GM19351 (cell line): Measurements from ENCODE around the gene CCBE1.
"Not testable (repeated sequence)": the region's sequence is repeated elsewhere in the genome, so short reads cannot be mapped to it uniquely, and the experiment has no call there.

Source experiments
- ATAC-seq: cut with Tn5 transposase; IDR thresholded peaks from one replicate; pipeline ENCODE4 v1.9.1; 2021; ENCODE audit warnings: mild to moderate bottlenecking, moderate library complexity; ENCODE audit not compliant: unreplicated experiment

CCBE1 gene

DNA sequence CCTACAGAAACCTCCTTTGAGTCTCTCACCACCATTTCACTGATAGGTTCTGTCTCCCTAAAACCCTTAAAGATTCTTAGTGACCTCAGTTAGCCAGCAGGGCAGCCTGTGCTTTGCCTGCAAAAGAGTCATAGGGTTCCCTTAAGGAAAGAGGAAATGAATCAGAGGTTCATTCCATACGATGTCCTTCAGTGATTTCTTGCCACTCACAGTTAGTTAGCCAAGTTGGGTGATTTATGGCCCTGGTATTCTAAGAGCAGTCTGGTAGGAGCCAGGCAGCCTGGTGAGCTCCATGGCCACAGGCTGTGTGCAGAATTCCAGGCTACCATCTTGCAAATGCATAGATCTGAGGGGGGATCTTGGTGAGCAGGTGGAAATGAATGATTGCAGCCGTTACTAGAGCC lies 18.7 kb upstream of the CCBE1 start:
- ATAC-seq = no peak

DNA sequence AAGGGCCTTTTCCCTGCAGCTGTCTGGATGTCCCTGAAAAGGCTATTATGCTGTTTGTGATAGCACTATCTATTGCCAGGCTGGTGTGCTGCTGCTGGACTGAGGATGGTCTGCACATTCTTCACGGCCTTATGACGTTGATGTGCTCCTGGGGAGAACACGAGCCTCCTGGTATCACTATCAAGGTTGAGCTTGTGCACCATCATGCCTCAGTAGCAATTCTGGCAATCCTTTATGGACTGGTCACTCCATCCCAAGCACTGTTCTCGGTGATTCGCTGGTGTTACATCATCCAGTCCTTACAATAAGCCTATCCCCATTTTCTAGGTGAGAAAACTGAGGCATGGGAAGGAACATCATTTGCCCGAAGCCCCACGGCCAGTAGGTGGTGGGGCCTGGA lies 18.2 kb upstream of the CCBE1 start:
- ATAC-seq = no peak

DNA sequence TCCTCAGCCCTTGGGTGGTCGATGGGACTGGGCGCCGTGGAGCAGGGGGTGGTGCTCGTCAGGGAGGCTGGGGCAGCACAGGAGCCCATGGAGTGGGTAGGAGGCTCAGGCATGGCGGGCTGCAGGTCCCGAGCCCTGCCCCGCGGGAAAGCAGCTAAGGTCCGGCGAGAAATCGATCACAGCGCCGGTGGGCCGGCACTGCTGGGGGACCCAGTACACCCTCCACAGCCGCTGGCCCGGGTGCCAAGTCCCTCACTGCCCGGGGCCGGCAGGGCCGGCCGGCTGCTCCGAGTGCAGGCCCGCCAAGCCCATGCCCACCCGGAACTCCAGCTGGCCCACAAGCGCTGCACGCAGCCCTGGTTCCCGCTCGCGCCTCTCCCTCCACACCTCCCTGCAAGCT lies 16.9 kb upstream of the CCBE1 start:
- not testable (repeated sequence) for ATAC-seq

DNA sequence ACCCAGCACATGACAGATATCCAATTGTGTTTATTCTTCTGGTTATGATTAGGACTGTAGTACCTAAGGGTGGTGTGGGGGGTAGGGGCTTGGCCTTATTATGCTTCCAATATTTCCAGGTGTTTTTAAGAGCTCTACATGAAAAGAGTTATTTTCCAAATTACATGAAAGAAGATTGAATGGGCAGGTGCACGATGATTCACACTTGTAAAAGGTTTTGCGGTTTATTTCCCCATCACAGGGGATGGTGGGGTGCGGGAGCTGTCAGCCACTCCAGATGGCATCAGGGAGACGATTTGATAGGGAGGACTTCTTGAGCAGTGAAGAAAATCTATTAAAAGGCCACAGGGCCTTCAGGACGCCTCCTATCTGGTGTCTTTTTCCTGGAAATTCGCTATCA lies 15.1 kb upstream of the CCBE1 start:
- ATAC-seq = no peak

- ATAC-seq = no peak
Measured at GRCh38 chr18:59708988-59709387, 11.8 kb upstream of the CCBE1 start.

- no peak for ATAC-seq
Measured at GRCh38 chr18:59707306-59707705, 10.1 kb upstream of the CCBE1 start.

GRCh38 chr18:59706499-59706898 lies 9.3 kb upstream of the CCBE1 start:
- ATAC-seq = no peak

DNA sequence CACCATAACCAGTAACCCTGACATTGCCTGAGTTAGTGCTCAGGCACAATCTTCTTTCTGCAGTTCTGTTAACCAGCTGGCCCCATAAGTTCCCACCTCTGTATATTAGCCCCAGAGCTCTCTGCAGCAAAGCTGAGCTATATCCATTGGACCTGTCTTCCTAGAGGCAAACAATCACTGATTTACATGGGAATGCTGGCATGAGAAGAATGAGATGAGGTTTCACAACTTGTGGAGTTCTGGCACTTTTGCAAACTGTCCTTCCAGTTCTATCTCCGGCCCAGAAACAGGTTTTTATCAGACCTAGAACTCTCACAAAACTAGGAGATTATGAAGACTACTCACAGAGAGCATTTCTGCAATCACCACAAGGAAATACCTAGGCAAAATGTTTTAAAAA lies 7.9 kb upstream of the CCBE1 start:
- no peak for ATAC-seq

DNA sequence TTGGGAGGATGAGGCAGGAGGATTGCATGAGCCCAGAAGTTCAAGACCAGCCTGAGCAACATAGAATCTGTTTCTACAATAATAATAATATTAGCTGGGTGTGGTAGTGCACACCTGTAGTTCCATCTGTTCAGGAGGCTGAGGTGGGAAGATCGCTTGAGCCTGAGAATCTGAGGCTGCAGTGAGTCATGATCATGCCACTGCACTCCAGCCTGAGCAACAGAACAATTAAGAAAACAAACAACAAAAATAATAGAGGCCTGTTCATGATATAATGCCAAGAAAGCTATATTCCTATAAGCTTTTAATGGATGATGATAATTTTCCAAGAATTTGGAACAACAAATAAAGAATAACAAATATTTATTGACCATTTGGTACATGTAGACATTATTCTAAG lies 6.9 kb upstream of the CCBE1 start:
- no peak for ATAC-seq

DNA sequence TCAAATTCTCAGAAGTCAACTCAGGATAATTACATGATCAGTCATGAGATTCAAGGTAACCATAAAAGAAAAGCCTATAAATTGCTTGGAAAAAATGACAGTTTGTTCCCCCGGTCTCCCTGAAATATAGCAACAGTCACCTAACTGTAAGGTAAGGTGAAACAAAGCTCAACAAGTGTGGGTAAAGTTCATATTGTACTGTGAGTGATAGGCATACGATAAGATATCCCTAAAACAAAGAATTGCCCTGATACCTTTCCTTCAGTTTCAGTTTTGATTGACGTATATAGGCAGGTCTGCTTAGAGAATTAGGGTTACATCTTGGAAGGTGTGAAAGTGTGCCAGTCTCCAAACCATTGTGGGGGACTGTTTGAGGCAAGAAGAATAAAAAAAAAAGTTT lies 4.0 kb upstream of the CCBE1 start:
- ATAC-seq = no peak

- no peak for ATAC-seq
Measured at GRCh38 chr18:59700535-59700967, 3.3 kb upstream of the CCBE1 start.

DNA sequence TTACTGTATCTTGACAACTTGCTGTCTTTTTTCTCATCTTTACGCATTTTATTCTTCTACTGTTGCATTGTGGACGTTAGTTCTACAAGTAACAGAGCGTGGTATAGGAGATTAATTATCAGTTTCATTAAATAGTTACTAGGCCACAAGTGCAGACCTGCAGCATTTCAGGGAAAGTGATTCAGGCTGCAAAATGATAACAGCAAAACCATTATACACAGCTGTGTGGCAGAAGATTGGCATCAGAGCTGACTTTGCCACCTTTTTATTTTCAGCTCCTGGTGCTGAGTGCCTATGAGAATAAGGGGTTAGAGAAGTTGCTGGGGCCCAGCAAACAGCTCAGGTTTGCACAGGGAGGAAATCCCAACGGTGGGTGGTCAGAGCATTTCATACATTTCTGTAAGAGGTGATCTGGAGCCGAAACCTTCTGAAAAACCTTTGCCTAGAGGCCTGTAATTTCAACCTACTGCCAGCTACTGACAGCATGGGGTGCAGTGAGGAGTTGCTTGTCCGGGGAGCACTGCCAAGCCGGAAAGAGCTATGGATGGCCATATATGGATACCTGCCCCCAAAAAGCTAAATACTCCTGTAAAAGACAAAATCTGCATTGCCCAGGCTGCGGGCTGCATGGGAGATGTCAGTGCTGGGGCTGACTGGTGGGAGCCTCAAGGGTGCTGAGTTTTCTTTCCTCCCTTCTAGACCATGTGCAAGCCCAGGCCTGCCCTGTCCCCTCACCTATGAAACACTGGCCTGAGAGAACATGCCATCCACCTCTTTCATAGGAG lies 2.7 kb upstream of the CCBE1 start:
- ATAC-seq = no peak

GRCh38 chr18:59699061-59699460 lies 1.8 kb upstream of the CCBE1 start:
- no peak for ATAC-seq

GRCh38 chr18:59696311-59697235 lies 650 bp downstream of the CCBE1 start:
- peak; percentile 52 for ATAC-seq

- no peak for ATAC-seq
Measured at GRCh38 chr18:59695551-59695950, 1.7 kb downstream of the CCBE1 start.

DNA sequence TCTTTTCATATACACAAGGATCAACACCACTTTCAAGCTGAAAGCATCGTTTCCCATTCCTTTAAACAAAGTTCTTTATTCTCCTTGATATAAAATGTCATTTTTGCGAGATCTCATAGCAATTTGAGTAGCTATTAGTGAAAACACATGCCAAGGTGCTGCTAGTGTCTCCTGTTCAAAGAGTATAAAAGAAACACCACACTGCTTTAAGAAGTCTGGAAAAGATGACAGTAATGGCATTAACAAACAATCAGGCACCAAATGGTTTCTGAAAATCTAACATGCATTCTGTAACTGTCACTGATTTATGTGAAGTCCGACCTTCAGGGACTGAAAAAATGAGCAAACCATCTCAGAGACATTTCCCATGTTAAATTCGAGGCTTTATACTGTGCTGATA lies 2.4 kb downstream of the CCBE1 start:
- ATAC-seq = no peak

DNA sequence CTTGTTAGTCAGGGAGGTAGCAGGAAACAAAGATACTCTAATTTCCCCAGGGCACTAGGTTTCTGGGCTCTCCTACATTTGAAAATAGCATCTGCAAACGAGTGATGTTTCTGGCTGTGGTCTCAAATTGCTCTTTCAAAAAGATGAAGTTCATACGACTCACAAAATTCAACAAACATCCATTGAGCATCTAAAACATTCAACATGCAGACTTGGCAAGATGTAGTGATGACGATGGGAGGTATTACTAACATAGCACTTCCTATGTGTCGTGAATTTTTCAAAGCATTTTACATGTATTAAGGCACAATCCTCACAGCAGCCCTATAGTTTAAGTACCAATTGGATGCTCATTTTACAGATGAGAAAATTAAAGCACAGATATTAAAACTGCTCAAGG lies 5.2 kb downstream of the CCBE1 start:
- ATAC-seq = no peak

DNA sequence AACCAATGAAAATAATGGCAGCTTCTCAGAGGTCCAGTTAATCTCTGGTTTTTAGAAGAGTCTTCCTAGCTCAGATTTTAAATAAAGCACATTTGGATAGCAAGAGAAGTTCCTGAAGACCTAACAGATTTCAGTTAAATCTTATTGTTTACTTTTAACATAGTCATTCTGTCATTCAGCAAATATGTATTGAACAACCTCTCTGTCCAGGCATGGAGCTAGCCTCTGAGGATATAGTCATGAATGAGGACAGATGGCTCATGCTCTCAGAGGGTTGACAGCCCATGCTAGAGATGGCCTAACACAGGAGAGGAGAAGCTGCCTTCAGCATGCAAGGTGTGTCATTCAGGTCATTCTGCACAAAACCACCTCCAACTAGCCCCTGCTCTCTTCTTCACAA lies 6.2 kb downstream of the CCBE1 start:
- no peak for ATAC-seq

- no peak for ATAC-seq
Measured at GRCh38 chr18:59690186-59690982, 6.8 kb downstream of the CCBE1 start.

DNA sequence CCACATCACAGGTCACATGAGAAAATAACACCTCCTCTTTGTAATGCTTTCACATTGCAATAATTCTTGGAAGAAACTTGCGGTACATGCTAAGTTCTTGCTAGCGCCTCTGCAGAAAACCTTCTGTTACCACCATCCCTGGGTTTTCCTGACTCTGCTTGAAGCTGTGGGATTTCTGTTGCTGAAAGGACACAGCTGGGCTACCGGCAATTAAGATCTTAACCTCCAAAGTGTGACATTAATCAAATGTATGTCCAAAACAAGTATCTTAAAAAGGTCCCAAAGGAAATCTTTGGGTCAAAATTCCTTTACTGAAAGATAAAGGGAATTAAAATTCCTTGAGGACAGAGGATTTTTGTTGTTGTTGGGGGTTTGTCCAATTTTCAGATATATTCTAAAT lies 7.5 kb downstream of the CCBE1 start:
- ATAC-seq = no peak

DNA sequence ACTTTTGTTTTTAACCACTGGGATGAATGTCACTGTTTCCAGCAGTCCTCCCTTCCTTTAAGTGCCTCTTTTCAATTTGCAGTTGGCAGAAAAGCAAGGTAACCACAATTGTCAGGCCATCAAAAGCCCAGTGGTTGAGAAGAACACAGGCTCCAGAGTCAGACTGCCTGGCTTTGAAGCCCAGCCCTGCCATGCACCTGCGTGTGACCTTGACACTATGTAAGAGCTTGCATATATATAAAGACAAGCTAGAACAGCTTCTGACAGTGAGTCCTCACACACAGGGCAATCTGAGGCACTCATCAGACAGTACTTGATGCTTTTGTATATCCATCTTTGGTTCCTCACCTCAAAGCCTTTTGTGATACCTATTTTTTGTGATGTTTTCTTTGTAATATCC lies 11.0 kb downstream of the CCBE1 start:
- ATAC-seq = no peak
